ENCODE results near the gene INIP.

INIP gene, protein sequence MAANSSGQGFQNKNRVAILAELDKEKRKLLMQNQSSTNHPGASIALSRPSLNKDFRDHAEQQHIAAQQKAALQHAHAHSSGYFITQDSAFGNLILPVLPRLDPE
- 10.0 to 24.5 reads per million in 2 donors for total RNA-seq

DNA sequence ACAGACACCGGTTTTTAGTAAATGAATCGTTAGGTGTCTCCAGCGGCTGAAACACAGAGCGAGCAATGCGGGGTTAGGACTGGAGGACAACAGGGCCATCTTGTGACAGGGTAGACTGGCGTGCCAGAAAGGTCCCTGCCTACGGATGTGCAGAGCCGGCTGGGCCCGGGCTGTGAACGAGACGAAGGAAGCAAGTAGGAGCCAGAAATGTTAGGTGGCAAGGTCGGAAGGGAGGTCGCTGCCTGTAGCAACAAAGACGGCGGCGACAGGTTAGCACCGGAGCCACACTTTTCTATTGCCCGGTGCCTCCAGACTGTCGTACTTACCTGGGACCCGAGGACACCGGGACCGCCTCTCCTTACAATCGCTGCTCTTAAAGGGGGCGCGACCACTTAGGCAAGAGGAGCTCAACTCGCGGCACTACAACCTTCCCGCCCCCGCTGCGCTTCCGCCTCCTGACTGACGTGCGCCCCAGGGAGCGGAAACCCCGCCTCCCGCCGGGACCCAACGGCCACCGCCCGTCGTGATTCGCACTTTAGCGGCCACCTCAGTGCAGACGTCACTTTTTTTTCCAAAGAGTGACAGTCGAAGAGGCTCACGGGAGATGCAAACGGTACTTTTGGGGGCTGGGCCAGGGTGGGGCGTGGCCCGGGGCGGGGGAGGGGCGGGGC is at the start of gene INIP:
Gene INIP (minus strand): TSS at position 457 of the 671 bp plus-strand sequence. CDS start 1,632 bp downstream, outside the sequence.
- DNase-seq = peak; percentile 96 to 99 (median 97)

GRCh38 chr9:112765281-112765680 is 47.4 kb upstream of the INIP start:
- DNase-seq = no peak

- no peak for DNase-seq
These were observed 46.9 kb upstream of the INIP start for GRCh38 chr9:112764837-112765236.

DNA sequence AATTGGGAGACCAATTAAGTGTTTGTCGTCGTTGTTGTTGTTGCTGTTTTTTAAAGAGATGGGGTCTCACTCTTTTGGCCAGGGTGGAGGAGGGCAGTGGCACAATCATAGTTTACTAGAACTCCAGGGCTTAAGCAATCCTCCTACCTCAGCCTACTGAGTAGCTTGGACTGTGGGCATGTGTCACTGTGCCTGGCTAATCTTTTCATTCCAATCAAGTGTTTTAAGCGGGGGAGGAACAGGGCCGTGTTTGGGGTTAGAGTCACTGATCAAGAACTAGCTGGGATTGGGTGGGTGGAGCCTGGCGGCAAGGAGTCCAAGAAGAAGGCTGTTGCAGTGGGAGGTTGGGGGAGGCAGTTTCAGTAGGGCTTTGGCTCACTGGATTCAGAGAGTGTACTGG is 46.4 kb upstream of the INIP start:
- DNase-seq = no peak

GRCh38 chr9:112762726-112763518 is 45.0 kb upstream of the INIP start:
- DNase-seq = no peak

- DNase-seq = no peak
These were observed 44.2 kb upstream of the INIP start for GRCh38 chr9:112761912-112762655.

DNA sequence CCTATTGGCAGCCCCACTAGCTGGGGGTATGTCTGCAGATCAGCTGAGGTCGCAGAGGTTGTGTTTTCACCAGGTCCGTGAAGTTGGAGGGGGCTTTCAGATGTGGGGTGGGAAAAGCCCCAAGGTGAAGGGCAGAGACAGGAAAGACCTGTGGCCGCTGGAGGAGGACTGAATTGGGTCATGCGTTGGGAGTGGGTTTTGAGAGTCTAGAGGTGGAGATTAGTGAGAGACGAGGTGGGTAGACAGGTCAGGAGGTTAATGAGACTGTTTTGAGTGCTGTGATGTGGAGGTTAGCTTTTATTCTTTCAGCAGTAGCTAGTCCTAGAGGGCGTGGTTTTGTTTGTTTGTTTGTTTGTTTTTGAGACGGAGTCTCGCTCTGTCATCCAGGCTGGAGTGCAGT is 42.9 kb upstream of the INIP start:
- DNase-seq = no peak

DNA sequence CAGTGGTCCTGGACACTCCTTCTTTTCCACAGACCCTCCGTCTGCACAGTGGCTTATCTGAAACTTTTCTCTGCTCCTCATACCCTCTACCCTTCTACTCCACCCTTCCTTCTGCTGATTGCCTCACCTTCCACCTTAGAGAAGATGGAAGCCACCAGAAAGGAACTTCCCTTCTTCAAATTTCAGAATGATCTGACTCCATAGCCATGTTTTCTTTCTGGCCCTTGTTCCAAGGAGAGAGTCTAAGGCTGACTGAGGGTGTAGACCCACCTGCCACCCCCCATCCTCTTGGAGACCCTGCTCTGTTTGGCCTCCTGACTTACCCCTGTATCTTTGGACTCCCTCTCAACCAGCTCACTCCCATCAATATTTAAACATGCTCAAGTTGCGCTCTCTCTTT is 40.0 kb upstream of the INIP start:
- DNase-seq = no peak

GRCh38 chr9:112757282-112757883 is 39.5 kb upstream of the INIP start:
- no peak for DNase-seq

GRCh38 chr9:112755675-112756074 is 37.8 kb upstream of the INIP start:
- no peak for DNase-seq

DNA sequence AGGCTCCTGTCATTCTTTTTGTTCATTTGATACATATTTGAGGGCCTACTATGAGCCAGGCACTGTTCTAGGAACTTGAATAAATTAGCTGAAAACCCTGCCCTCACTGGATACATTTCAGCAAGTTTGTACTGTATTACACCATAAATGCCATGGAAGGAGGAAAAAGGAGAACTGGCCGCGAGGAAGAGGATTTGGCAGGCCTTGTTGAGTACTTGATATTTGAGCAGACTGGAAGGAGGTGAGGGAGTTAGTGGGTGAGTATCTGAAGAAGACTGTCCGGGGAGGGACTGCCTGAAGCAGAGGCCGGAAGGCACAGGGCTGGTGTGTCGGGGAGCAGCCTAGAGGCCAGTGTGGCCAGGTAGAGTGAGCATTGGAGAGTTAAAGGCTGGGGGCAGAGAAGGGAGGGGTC is 37.1 kb upstream of the INIP start:
- no peak for DNase-seq

- DNase-seq = peak in 2 of 5 experiments; percentile 76 to 90
These were observed 36.7 kb upstream of the INIP start for GRCh38 chr9:112754578-112754977.

- DNase-seq = no peak
These were observed 35.8 kb upstream of the INIP start for GRCh38 chr9:112753725-112754124.

- no peak for DNase-seq
These were observed 34.6 kb upstream of the INIP start for GRCh38 chr9:112752334-112753125.

GRCh38 chr9:112751056-112751795 is 33.3 kb upstream of the INIP start:
- DNase-seq = peak; percentile 8 to 79 (median 13)

DNA sequence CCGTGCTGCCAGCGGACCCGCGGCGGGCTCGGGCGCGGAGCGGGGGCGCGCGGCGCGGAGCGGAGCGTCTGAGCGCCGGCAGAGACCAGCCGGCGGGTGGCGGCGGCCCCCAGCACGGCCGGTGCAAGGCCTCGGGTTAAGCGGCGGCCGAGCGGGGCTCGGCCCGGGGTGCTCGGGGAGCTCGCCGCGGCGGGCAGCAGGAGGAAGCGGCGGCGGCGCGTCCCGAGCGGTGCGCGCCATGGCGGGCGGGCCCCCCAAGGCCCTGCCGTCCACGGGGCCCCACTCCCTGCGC is 32.8 kb upstream of the INIP start:
- DNase-seq = no peak

DNA sequence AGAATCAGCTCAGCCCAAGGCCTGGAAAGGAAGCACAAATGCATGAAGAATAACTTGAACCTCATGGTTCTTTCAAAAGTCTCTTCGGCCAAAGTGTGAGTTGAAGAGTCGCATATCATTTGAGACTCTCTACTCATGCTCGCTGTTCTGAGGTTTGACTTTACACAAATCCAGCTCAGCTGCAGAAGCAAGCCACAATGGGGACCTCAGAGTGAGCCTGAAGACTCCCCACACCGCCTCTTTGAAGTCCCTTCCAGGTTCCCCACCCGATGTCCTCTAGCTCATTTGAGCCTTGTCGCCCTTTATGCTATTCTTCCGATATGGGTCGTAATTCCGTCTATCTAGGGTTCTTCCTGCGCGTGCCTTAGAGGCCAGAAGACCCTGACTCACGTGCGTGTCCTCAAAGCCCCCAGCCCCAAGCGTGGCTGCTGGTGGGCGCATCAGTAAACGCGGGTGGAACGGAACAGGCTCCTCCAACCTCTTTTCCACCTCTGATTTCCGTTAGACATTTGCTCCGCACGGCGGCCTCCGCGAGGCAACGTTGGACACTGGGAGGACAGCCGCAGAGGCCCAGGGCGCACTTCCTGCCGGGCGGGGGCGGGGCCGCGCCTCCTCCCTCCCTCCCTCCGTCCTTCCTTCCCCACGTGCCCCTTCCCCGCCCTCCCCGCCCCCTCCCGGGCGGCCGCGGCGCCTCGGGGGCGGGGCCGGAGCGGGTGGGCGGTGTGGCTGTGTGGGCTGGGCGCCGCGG is 32.3 kb upstream of the INIP start, which contains the start of gene SNX30:
Gene SNX30 (plus strand): TSS at position 745 of the 748 bp plus-strand sequence. CDS start 242 bp downstream, outside the sequence.
- DNase-seq = peak; percentile 45 to 91 (median 69)

DNA sequence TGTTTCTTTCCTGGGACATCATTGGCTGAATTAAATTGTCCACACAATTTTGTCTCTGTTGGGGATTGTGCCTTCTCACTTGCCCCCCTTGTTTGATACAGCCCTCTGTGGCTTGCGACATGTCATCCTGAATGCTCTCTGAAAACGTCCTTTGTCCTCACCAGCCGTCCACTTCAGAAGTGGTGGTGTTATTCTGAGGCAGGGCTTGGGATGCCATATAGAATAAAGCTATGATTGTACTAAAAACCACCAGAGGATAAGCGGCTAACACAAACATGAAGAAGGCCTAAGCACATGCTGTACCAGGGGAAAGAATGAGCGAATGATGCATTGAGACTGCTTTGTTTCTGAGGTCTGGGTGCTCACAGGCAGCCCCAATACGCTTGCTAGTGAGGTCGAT is 29.2 kb upstream of the INIP start:
- DNase-seq = no peak

DNA sequence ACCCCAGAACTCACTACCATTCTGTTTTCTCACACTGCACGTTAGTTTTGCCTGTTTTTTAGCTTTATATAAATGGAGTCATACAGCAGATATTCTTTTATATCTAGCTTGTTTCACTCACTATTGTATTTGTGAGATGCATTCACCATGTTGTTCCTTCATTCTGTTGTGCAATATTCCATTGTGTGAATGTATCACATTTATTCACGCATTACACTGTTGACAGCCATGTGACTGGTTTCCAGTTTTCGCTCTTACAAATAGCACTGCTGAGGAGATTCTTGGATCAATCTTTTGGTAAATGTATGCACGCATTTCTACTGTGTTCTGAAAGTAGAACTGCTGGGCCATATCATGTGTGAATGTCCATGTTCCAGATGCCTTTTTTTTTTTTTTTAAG is 26.3 kb upstream of the INIP start:
- no peak for DNase-seq

GRCh38 chr9:112743216-112743836 is 25.4 kb upstream of the INIP start:
- DNase-seq = no peak

All from T-helper 2 cell (primary cell).